Ovary (tissue), 9 donors: ENCODE data around the gene MAP2K5. TPM values are rescaled to one million over a fixed set of nuclear protein-coding genes. Genes with fewer than 3 reads are reported as not detected.

Experiments used
- DNase-seq, 5 donors: peaks; one replicate each; pipeline ENCODE4 v3.0.0-alpha.2; 2019 to 2020
- H3K27ac ChIP-seq, 2 donors: fragments of 200-600 bp; one replicate each; pipeline versions ENCODE4 v1.5.1 to v1.8.0; 2019 to 2022
- H3K27me3 ChIP-seq: fragments of 200-600 bp; one replicate; pipeline ENCODE4 v1.8.0; 2022
- H3K36me3 ChIP-seq: fragments of 200-600 bp; sonication (generic); one replicate; pipeline ENCODE4 v1.5.1; 2019
- H3K4me1 ChIP-seq: one replicate; pipeline ENCODE4 v1.8.1; 2013; ENCODE audit warnings: mild to moderate bottlenecking, moderate library complexity; ENCODE audit not compliant: insufficient read depth
- H3K4me3 ChIP-seq: fragments of 200-600 bp; sonication (generic); one replicate; pipeline ENCODE4 v1.5.1; 2017
- H3K9me3 ChIP-seq, 2 donors: fragments of 200-600 bp in 1 of 2; sonication (generic) in 1 of 2; one replicate each; pipeline versions ENCODE4 v1.5.1 to v1.8.1; 2013 to 2019; ENCODE audit warnings: mild to moderate bottlenecking in 1 of 2, moderate library complexity in 1 of 2
- EP300 ChIP-seq: sonication (generic); formaldehyde crosslinking; IDR thresholded peaks from one replicate; pipeline ENCODE4 v1.6.1; 2017; ENCODE audit warnings: antibody characterized with exemption
- POLR2A ChIP-seq: fragments of 450-650 bp; IDR thresholded peaks from one replicate; pipeline ENCODE4 v1.6.1; 2017; ENCODE audit warnings: antibody characterized with exemption, mild to moderate bottlenecking, moderate library complexity
- WGBS, 3 donors: extraction: QIAGEN DNeasy Blood & Tissue Kit in 1 of 3; methylation state at CpG; one replicate each; pipeline versions ENCODE4 v1.1.5 to v1.1.7; 2013 to 2017; 5-methylcytosine and 5-hydroxymethylcytosine counted together
- intact Hi-C, 4 donors: fragments of 100-400 bp; cut with DNase I; formaldehyde crosslinking; loops; one replicate each; pipeline versions ENCODE4 v1.11.0 to v1.15.1; 2022 to 2023
- polyA plus RNA-seq, 2 donors: library from polyadenylated mRNA; stranded (reverse); fragments of 200-250 nt in 1 of 2; fragments of 350-450 nt in 1 of 2; fragmentation: Illumina TruSeq in 1 of 2; extraction: RNeasy Lipid Tissue Mini Kit (QIAGEN cat#74804) in 1 of 2; gene quantifications; one replicate each; pipeline ENCODE4 v1.2.3, GENCODE V29; 2013 to 2014
- total RNA-seq, 7 donors: library from RNA; depleted of rRNA in 2 of 7; stranded (reverse); fragments of >200 nt in 2 of 7; fragmentation: NEBNext Ultra II Directional in 3 of 7; extraction: Animal tissue kit (Norgen Biotek cat#: 25700) in 3 of 7; gene quantifications; one replicate each; pipeline versions ENCODE4 v1.1.0 to v1.2.4, GENCODE V29; 2016 to 2023
- TF ChIP-seq, protein P1 (sequence below), 3 donors: fragments of 450-650 bp in 2 of 3; fragments of 200-600 bp in 1 of 3; IDR thresholded peaks; one replicate each; pipeline versions ENCODE4 v1.5.1 to v1.8.0; 2016 to 2022; ENCODE audit warnings: antibody characterized with exemption in 3 of 3, mild to moderate bottlenecking in 1 of 3
- donor health status: DM: no; HTN: no; CAD: no; lungs with moderate emphysema.
- donor health status: DM: no; HTN: no; CAD: no.
- donor health status: Bipolar disorder and iron deficiency.
- donor health status: DM: yes; HTN: yes; CAD: no.
- donor health status: DM: no; HTN: no; CAD: no.
- donor health status: DM: yes; HTN: yes; CAD: no.

MAP2K5 gene
- total and polyA plus RNA-seq, 9 donors = 4.0 to 39.8 (median 23.2) TPM

DNA sequence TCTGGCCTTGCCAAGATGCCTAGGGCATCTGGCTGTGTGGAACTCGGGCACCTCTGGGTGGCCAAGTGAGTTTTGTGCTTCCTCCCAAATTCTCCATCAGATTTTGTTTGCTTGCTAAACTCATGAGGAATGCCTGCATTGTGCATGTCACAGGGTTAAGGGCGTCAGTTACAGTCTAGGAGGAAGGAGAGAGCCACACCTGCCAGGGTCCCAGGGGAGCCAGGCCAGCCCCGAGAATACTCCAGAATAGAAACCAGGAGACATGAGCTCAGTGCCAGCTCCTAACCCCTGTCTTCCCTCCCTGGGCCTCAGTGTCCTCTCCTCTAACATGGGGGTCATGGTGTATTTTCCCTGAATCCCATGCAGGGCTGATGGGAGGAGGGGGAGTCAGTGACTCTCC lies 260.8 kb downstream of the MAP2K5 start:
- TF ChIP-seq EP300 (no peak), POLR2A (no peak)
- TF ChIP-seq, protein P1, sequence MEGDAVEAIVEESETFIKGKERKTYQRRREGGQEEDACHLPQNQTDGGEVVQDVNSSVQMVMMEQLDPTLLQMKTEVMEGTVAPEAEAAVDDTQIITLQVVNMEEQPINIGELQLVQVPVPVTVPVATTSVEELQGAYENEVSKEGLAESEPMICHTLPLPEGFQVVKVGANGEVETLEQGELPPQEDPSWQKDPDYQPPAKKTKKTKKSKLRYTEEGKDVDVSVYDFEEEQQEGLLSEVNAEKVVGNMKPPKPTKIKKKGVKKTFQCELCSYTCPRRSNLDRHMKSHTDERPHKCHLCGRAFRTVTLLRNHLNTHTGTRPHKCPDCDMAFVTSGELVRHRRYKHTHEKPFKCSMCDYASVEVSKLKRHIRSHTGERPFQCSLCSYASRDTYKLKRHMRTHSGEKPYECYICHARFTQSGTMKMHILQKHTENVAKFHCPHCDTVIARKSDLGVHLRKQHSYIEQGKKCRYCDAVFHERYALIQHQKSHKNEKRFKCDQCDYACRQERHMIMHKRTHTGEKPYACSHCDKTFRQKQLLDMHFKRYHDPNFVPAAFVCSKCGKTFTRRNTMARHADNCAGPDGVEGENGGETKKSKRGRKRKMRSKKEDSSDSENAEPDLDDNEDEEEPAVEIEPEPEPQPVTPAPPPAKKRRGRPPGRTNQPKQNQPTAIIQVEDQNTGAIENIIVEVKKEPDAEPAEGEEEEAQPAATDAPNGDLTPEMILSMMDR (IDR thresholded peaks at IDR 0.05) = no peak
- Histone ChIP-seq H3K4me3 (no peak overlapping the region), H3K27me3 (no peaks in the 10 kb centered on the region), H3K36me3 (no peaks in the 10 kb centered on the region), H3K4me1 (no peaks in the 10 kb centered on the region), H3K27ac (no peak overlapping the region), H3K9me3 (no peaks in the 10 kb centered on the region)
- no peak for DNase-seq
- intact Hi-C loops = no loop called here
- 75 to 93% (median 77%) methylated on average over 3 of the region's 3 CpGs for WGBS, 3 donors

DNA sequence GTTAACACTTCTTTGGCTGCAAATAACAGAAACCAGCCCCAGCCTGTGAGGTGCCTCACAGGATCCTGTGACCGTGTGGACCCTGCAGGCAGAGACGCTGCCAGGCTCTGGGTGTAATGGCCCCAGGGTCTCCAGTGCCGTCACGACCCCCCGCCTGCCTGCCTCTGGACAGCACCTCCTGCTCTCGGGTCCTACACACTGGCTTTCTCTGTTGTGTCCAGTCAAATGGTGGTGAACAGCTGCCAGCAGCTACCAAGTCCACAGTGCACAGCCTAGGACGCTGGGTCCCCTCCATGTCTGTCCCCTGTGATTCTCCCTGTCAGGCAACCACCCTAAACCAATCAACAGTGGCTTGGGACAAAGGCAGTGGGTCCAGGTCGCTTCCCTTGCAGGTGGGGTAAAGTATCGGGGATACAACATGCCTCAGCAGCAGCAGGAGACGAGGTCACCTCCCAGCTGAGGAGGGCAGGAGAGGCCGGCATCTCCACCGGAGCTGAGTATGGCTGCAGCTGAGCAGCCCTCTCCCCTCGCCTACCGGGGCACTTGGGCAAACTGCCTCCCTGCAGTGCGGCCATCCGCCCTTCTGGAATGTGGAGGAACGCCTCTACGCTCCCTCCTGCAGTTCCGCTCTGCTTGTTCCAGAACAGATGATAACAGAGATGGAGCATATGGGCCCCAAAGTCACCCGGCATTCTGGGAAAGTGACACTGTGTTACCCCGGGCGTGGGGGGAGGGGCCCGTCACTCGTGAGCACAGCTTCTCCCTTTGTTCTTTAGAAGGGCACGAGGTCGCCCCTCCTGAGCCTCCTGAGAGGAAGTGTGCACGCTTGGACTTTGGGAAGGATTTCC lies 261.7 kb downstream of the MAP2K5 start:
- TF ChIP-seq EP300 (no peak), POLR2A (no peak)
- TF ChIP-seq, protein P1 (IDR thresholded peaks at IDR 0.05) = no peak
- DNase-seq = no peak
- no peak overlapping the region for H3K27ac ChIP-seq
- H3K36me3 ChIP-seq = no peaks in the 10 kb centered on the region
- H3K27me3 ChIP-seq = no peaks in the 10 kb centered on the region
- 81 to 84% (median 84%) methylated on average over 18 to 27 of the region's 27 CpGs for WGBS, 3 donors
- no peaks in the 10 kb centered on the region for H3K9me3 ChIP-seq
- intact Hi-C loops = no loop called here
- H3K4me3 ChIP-seq = no peak overlapping the region
- H3K4me1 ChIP-seq = no peaks in the 10 kb centered on the region

DNA sequence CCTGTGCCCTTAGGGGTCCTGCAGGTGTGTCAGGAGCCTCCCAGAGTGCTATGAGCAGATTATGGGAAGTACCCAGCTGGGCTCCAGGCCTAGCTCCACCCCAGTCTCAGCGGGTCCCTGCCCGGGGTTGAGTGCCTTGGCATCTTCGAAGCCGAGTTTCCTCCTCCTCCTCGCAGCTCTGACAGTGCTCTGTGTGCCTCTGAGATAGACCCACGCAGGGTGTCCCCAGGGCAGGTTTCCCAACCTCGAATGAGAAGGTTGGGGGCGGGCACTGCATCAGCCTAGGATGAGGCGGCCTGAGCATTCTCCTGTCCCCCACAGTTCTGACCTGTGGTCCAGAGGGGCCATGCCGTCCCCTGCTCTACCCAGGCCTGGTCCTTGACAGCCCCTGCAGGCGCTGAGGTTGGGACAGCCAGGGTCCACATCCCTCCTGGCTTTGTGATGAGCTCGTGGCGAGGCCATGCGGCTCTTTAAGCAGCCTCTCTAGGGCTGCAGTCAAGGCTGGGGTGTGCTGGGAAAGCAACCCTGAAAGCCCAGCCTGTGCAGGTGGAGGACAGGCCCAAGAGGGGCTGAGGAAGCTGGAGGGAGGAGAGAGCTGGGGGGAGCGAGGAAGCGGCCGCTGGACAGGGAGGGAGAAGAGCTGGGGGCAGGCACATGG lies 262.6 kb downstream of the MAP2K5 start:
- Histone ChIP-seq H3K4me1 (no peaks in the 10 kb centered on the region), H3K36me3 (no peaks in the 10 kb centered on the region), H3K4me3 (no peak overlapping the region), H3K9me3 (no peaks in the 10 kb centered on the region), H3K27me3 (no peaks in the 10 kb centered on the region), H3K27ac (no peak overlapping the region)
- no peak for DNase-seq
- 86 to 89% (median 86%) methylated on average over 17 of the region's 17 CpGs for WGBS, 3 donors
- intact Hi-C loops = no loop called here
- TF ChIP-seq, protein P1 (IDR thresholded peaks at IDR 0.05) = no peak
- TF ChIP-seq POLR2A (no peak), EP300 (no peak)

DNA sequence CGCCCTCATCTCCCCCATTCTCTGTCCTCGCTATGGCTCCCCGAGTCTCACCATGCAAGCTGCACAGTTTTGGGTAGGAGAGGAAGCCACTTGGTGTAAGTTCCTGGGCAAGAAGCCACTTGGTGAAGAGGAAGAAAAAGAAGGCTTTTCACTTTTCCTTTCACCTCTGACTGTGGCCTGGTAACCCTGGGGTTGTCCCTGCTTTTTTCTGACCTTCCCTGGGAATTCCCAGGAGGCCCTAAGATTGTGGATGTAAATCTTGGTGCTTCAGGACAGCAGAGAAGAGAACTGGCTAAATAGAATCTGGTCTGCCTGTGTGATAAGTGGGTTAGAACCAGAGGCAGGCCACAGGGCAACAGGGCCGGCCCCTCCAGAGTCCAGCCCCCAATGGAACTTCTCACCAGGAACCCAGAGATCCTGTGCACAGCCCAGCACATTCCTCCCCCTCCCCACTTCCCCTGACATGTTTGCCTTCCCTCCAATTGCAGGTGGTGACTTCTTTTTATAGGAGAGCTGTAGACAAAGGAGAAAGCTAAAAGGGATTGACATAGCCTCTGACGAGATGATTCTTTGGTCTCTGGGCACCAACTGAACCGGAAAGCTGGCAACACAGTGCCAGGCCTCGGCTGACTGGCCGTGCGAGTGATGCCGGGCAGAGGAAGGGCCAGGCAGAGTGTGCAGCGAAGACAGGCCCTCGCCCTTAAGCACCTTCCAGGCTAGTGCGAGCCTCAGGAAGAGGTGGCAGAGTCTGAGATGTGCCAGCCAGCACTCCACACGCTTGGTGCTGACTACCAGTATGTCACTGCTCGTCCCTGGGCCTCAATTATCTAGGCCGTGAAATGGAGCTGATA lies 263.4 kb downstream of the MAP2K5 start:
- Histone ChIP-seq H3K36me3 (no peaks in the 10 kb centered on the region), H3K4me3 (no peak overlapping the region), H3K9me3 (no peaks in the 10 kb centered on the region), H3K27me3 (no peaks in the 10 kb centered on the region), H3K27ac (no peak overlapping the region), H3K4me1 (no peaks in the 10 kb centered on the region)
- TF ChIP-seq EP300 (no peak), POLR2A (no peak)
- TF ChIP-seq, protein P1 (IDR thresholded peaks at IDR 0.05) = no peak
- intact Hi-C loops = no loop called here
- 88 to 93% (median 93%) methylated on average over 16 of the region's 16 CpGs for WGBS, 3 donors
- DNase-seq = no peak
